Ureter (tissue), 1 donor: ENCODE measurements around the gene PAPPA. TPM values are rescaled to one million over a fixed set of nuclear protein-coding genes. Genes with fewer than 3 reads are reported as not detected.

Experiments used
- DNase-seq: peaks from one replicate; pipeline ENCODE4 v3.0.0-alpha.2; 2020; ENCODE audit warnings: low spot score
- total RNA-seq: library from RNA; stranded (reverse); gene quantifications from one replicate; pipeline ENCODE4 v1.2.4, GENCODE V29; 2023
- donor health status: DM: yes; HTN: yes; CAD: no.

PAPPA gene
- total RNA-seq, 1 donor from 2014 or later = 4.9 TPM

GRCh38 chr9:116275418-116276195 lies 122.0 kb downstream of the PAPPA start:
- no peak for DNase-seq

- no peak for DNase-seq
Observed at GRCh38 chr9:116276196-116276493, 122.6 kb downstream of the PAPPA start.

GRCh38 chr9:116276651-116277121 lies 123.1 kb downstream of the PAPPA start:
- no peak for DNase-seq

- no peak for DNase-seq
Observed at GRCh38 chr9:116278326-116278725, 124.7 kb downstream of the PAPPA start.

GRCh38 chr9:116279230-116279629 lies 125.6 kb downstream of the PAPPA start:
- no peak for DNase-seq

GRCh38 chr9:116280529-116280928 lies 126.9 kb downstream of the PAPPA start:
- DNase-seq = no peak

- DNase-seq = no peak
Observed at GRCh38 chr9:116282597-116282996, 129.0 kb downstream of the PAPPA start.

GRCh38 chr9:116284518-116284917 lies 130.9 kb downstream of the PAPPA start:
- DNase-seq = no peak

GRCh38 chr9:116285320-116285719 lies 131.7 kb downstream of the PAPPA start:
- no peak for DNase-seq

GRCh38 chr9:116286297-116286696 lies 132.7 kb downstream of the PAPPA start:
- no peak for DNase-seq

GRCh38 chr9:116287721-116288120 lies 134.1 kb downstream of the PAPPA start:
- no peak for DNase-seq

GRCh38 chr9:116288658-116289057 lies 135.1 kb downstream of the PAPPA start:
- DNase-seq = no peak

- DNase-seq = no peak
Observed at GRCh38 chr9:116297346-116297745, 143.8 kb downstream of the PAPPA start.

GRCh38 chr9:116298249-116298648 lies 144.7 kb downstream of the PAPPA start:
- no peak for DNase-seq

GRCh38 chr9:116298878-116299391 lies 145.3 kb downstream of the PAPPA start:
- DNase-seq = no peak

GRCh38 chr9:116300360-116300870 lies 146.8 kb downstream of the PAPPA start:
- DNase-seq = no peak

GRCh38 chr9:116303270-116303669 lies 149.7 kb downstream of the PAPPA start:
- no peak for DNase-seq

- no peak for DNase-seq
Observed at GRCh38 chr9:116303886-116304538, 150.4 kb downstream of the PAPPA start.

GRCh38 chr9:116304761-116305160 lies 151.2 kb downstream of the PAPPA start:
- no peak for DNase-seq

- no peak for DNase-seq
Observed at GRCh38 chr9:116308076-116308475, 154.5 kb downstream of the PAPPA start.

GRCh38 chr9:116309900-116310611 lies 156.5 kb downstream of the PAPPA start:
- no peak for DNase-seq

- no peak for DNase-seq
Observed at GRCh38 chr9:116312221-116312620, 158.6 kb downstream of the PAPPA start.
